HG03039 (cell line): Measurements from ENCODE around the gene NPPA.

Source experiments
- ATAC-seq: cut with Tn5 transposase; IDR thresholded peaks from one replicate; pipeline ENCODE4 v1.9.1; 2021; ENCODE audit warnings: mild to moderate bottlenecking, moderate library complexity; ENCODE audit not compliant: unreplicated experiment

Gene NPPA

GRCh38 chr1:11845641-11846335 lies 1.8 kb downstream of the NPPA start:
- no peak for ATAC-seq

GRCh38 chr1:11842154-11843041 lies 5.2 kb downstream of the NPPA start:
- ATAC-seq = no peak

- no peak for ATAC-seq
These were observed 6.1 kb downstream of the NPPA start for GRCh38 chr1:11841245-11842153.

- no peak for ATAC-seq
These were observed 7.6 kb downstream of the NPPA start for GRCh38 chr1:11839727-11840705.

- ATAC-seq = no peak
These were observed 9.0 kb downstream of the NPPA start for GRCh38 chr1:11838349-11839272.

GRCh38 chr1:11837767-11838348 lies 9.7 kb downstream of the NPPA start:
- ATAC-seq = no peak

- ATAC-seq = no peak
These were observed 10.4 kb downstream of the NPPA start for GRCh38 chr1:11836955-11837766.

GRCh38 chr1:11835441-11836225 lies 11.9 kb downstream of the NPPA start:
- no peak for ATAC-seq

- ATAC-seq = no peak
These were observed 13.7 kb downstream of the NPPA start for GRCh38 chr1:11833900-11834299.

GRCh38 chr1:11833497-11833896 lies 14.1 kb downstream of the NPPA start:
- no peak for ATAC-seq

GRCh38 chr1:11831945-11832725 lies 15.4 kb downstream of the NPPA start:
- no peak for ATAC-seq

GRCh38 chr1:11828511-11828910 lies 19.1 kb downstream of the NPPA start:
- ATAC-seq = no peak

GRCh38 chr1:11826946-11827345 lies 20.6 kb downstream of the NPPA start:
- no peak for ATAC-seq

- no peak for ATAC-seq
These were observed 22.5 kb downstream of the NPPA start for GRCh38 chr1:11825131-11825530.

GRCh38 chr1:11823366-11824137 lies 24.0 kb downstream of the NPPA start:
- ATAC-seq = no peak
